ENCODE measurements around the gene EDEM1.

DNA sequence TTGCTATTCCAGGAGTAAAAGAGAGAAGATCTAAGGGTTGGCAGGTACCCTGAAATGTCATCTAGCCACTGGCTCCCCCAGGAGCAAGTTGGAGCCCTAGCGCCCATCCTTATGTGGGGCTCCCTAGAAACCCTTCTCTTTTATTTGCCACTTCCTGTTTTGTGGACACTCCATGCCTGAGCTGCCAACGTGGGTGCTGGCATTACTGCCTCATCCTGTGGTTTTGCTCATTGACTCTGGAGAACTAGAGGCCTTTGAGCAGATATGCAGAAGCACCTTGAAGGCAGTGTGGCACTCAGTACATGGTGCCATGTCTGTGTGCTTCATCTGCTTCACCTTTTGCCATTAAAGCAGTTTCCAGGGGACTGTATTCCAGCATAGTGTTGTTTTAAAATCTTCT is 8.1 kb downstream of the EDEM1 start:
- TF ChIP-seq EZH2 (IDR thresholded peaks at IDR 0.05; ENCODE audit: insufficient read depth, poor library complexity, severe bottlenecking) (no peak), EZH2phosphoT487 (IDR thresholded peaks at IDR 0.05; ENCODE audit: insufficient read depth, low read depth) (no peak)
